MM.1S (cell line): Measurements from ENCODE around the gene BACH2.

ENCODE experiments used
- DNase-seq: peaks from one replicate; pipeline ENCODE4 v3.0.0-alpha.2; 2015
- H2AFZ ChIP-seq: fragments of 300-600 bp; sonication (generic); 2 replicates; pipeline ENCODE4 v1.6.0; 2016; ENCODE audit warnings: antibody characterized with exemption, low read length
- H3F3A ChIP-seq: fragments of 300-600 bp; sonication (generic); 2 replicates; pipeline ENCODE4 v1.6.1; 2016; ENCODE audit warnings: mild to moderate bottlenecking, antibody characterized with exemption, low read length, moderate library complexity, mixed read lengths; ENCODE audit not compliant: insufficient read depth
- H3K27ac ChIP-seq: fragments of 300-600 bp; sonication (generic); 2 replicates; pipeline ENCODE4 v1.5.1; 2016; ENCODE audit warnings: mild to moderate bottlenecking, low read length
- H3K27me3 ChIP-seq: fragments of 300-600 bp; sonication (generic); replicated peaks from 2 replicates; pipeline ENCODE4 v1.6.0; 2016; ENCODE audit warnings: low read length; ENCODE audit not compliant: insufficient read depth
- H3K36me3 ChIP-seq: fragments of 300-600 bp; sonication (generic); replicated peaks from 2 replicates; pipeline ENCODE4 v1.6.1; 2016; ENCODE audit warnings: mild to moderate bottlenecking, low read length, mixed read lengths; ENCODE audit not compliant: insufficient read depth
- H3K4me1 ChIP-seq: fragments of 300-600 bp; sonication (generic); 2 replicates; pipeline ENCODE4 v1.6.1; 2016; ENCODE audit warnings: low read length, mixed read lengths
- H3K4me2 ChIP-seq: fragments of 300-600 bp; sonication (generic); 2 replicates; pipeline ENCODE4 v1.6.0; 2016; ENCODE audit warnings: low read depth, low read length
- H3K4me3 ChIP-seq: fragments of 300-600 bp; sonication (generic); 2 replicates; pipeline ENCODE4 v1.5.1; 2016; ENCODE audit warnings: low read length, mixed read lengths
- H3K79me2 ChIP-seq: fragments of 300-600 bp; sonication (generic); 2 replicates; pipeline ENCODE4 v1.6.1; 2016; ENCODE audit warnings: mixed run types, low read length, mixed read lengths
- H3K9ac ChIP-seq: fragments of 300-600 bp; sonication (generic); 2 replicates; pipeline ENCODE4 v1.6.1; 2016; ENCODE audit warnings: low read length, mixed read lengths
- H3K9me2 ChIP-seq: fragments of 300-600 bp; sonication (generic); replicated peaks from 2 replicates; pipeline ENCODE4 v1.6.1; 2016; ENCODE audit warnings: mild to moderate bottlenecking, low read length, mixed read lengths; ENCODE audit not compliant: insufficient read depth
- H3K9me3 ChIP-seq: fragments of 300-600 bp; sonication (generic); replicated peaks from 2 replicates; pipeline ENCODE4 v1.6.1; 2016; ENCODE audit warnings: mild to moderate bottlenecking, low read length, mixed read lengths; ENCODE audit not compliant: insufficient read depth
- H4K20me1 ChIP-seq: fragments of 300-600 bp; sonication (generic); 2 replicates; pipeline ENCODE4 v1.6.1; 2016; ENCODE audit warnings: mild to moderate bottlenecking, low read length, moderate library complexity, mixed read lengths; ENCODE audit not compliant: insufficient read depth
- CTCF ChIP-seq: fragments of 300-600 bp; sonication (generic); IDR thresholded peaks from 2 replicates; pipeline ENCODE4 v1.5.1; 2016; ENCODE audit warnings: antibody characterized with exemption, low read length, mixed read lengths
- EZH2 ChIP-seq: fragments of 300-600 bp; sonication (generic); optimal IDR thresholded peaks from 2 replicates; pipeline ENCODE3; 2017; ENCODE audit warnings: low read depth, mild to moderate bottlenecking, antibody characterized with exemption, low read length, mixed read lengths
- EZH2phosphoT487 ChIP-seq: fragments of 300-600 bp; sonication (generic); IDR thresholded peaks from 2 replicates; pipeline ENCODE4 v1.6.1; 2018; ENCODE audit warnings: antibody characterized with exemption, low read length

BACH2 gene

GRCh38 chr6:90120327-90120726 is 176.3 kb downstream of the BACH2 start:
- Histone ChIP-seq H3F3A (no peaks in the 10 kb centered on the region), H3K9ac (no peak overlapping the region), H3K9me3 (no peaks in the 10 kb centered on the region), H3K36me3 (no peaks in the 10 kb centered on the region), H3K79me2 (no peaks in the 10 kb centered on the region; the same call in 1 of the 2 replicates), H3K4me3 (no peak overlapping the region), H3K4me1 (no peaks in the 10 kb centered on the region), H3K27ac (no peak overlapping the region), H3K9me2 (no peaks in the 10 kb centered on the region), H3K4me2 (no peak overlapping the region), H3K27me3 (no peaks in the 10 kb centered on the region), H4K20me1 (no peaks in the 10 kb centered on the region), H2AFZ (no peak overlapping the region)
- no peak for TF ChIP-seq CTCF
- TF ChIP-seq EZH2, result no peak
- TF ChIP-seq EZH2phosphoT487, result no peak
- no peak for DNase-seq

GRCh38 chr6:90119618-90120017 is 177.0 kb downstream of the BACH2 start:
- no peaks in the 10 kb centered on the region for H3F3A ChIP-seq
- no peaks in the 10 kb centered on the region for H3K9me3 ChIP-seq
- no peak overlapping the region for H3K4me3 ChIP-seq
- no peaks in the 10 kb centered on the region for H4K20me1 ChIP-seq
- H3K9ac ChIP-seq, result no peak overlapping the region
- H3K79me2 ChIP-seq, result no peaks in the 10 kb centered on the region; the same call in 1 of the 2 replicates
- H3K9me2 ChIP-seq, result no peaks in the 10 kb centered on the region
- H3K4me2 ChIP-seq, result no peak overlapping the region
- H3K27ac ChIP-seq, result no peak overlapping the region
- H3K27me3 ChIP-seq, result no peaks in the 10 kb centered on the region
- DNase-seq, result no peak
- H3K4me1 ChIP-seq, result no peaks in the 10 kb centered on the region
- H2AFZ ChIP-seq, result no peak overlapping the region
- no peaks in the 10 kb centered on the region for H3K36me3 ChIP-seq
- TF ChIP-seq EZH2phosphoT487 (no peak), CTCF (no peak), EZH2 (no peak)

- no peaks in the 10 kb centered on the region for H3K9me2 ChIP-seq
- H3K27ac ChIP-seq, result no peak overlapping the region
- H3K9ac ChIP-seq, result no peak overlapping the region
- TF ChIP-seq EZH2phosphoT487 (no peak), CTCF (no peak), EZH2 (no peak)
- no peaks in the 10 kb centered on the region for H3F3A ChIP-seq
- no peak overlapping the region for H3K4me2 ChIP-seq
- no peak overlapping the region for H2AFZ ChIP-seq
- no peak overlapping the region for H3K4me3 ChIP-seq
- H3K4me1 ChIP-seq, result no peaks in the 10 kb centered on the region
- no peaks in the 10 kb centered on the region for H3K27me3 ChIP-seq
- H3K36me3 ChIP-seq, result no peaks in the 10 kb centered on the region
- H3K79me2 ChIP-seq, result peaks cover 5% of the 10 kb centered on the region
- DNase-seq, result no peak
- H4K20me1 ChIP-seq, result no peaks in the 10 kb centered on the region
- no peaks in the 10 kb centered on the region for H3K9me3 ChIP-seq
Observed at GRCh38 chr6:90118581-90118980, 178.1 kb downstream of the BACH2 start.
